Hepatocyte (in vitro differentiated cells): ENCODE data around the gene FAM180A. TPM values are rescaled to one million over a fixed set of nuclear protein-coding genes. Genes with fewer than 3 reads are reported as not detected.

Source experiments
- DNase-seq: peaks from one replicate; pipeline ENCODE4 v3.0.0-alpha.2; 2016; ENCODE audit warnings: low spot score
- H2AFZ ChIP-seq: fragments of 200-600 bp; sonication (generic); 2 replicates; pipeline ENCODE4 v1.6.0; 2016; ENCODE audit warnings: antibody characterized with exemption, mild to moderate bottlenecking
- H3K27ac ChIP-seq: fragments of 200-600 bp; sonication (generic); 2 replicates; pipeline ENCODE4 v1.5.1; 2016; ENCODE audit warnings: mild to moderate bottlenecking
- H3K27me3 ChIP-seq: fragments of 200-600 bp; sonication (generic); 2 replicates; pipeline ENCODE4 v1.6.1; 2016
- H3K36me3 ChIP-seq: fragments of 200-600 bp; sonication (generic); replicated peaks from 2 replicates; pipeline ENCODE4 v1.5.1; 2016; ENCODE audit warnings: low read depth; ENCODE audit not compliant: insufficient read depth
- H3K4me1 ChIP-seq: fragments of 200-600 bp; sonication (generic); 2 replicates; pipeline ENCODE4 v1.5.1; 2016; ENCODE audit warnings: mild to moderate bottlenecking, moderate library complexity; ENCODE audit not compliant: insufficient read depth
- H3K4me2 ChIP-seq: fragments of 200-600 bp; sonication (generic); 2 replicates; pipeline ENCODE4 v1.6.0; 2016
- H3K4me3 ChIP-seq: fragments of 200-600 bp; sonication (generic); 2 replicates; pipeline ENCODE4 v1.5.1; 2016; ENCODE audit warnings: mild to moderate bottlenecking
- H3K79me2 ChIP-seq: fragments of 200-600 bp; sonication (generic); 2 replicates; pipeline ENCODE4 v1.6.0; 2017; ENCODE audit warnings: mild to moderate bottlenecking
- H3K9me2 ChIP-seq: fragments of 200-600 bp; sonication (generic); replicated peaks from 2 replicates; pipeline ENCODE4 v1.6.0; 2017; ENCODE audit warnings: mild to moderate bottlenecking; ENCODE audit not compliant: insufficient read depth
- H3K9me3 ChIP-seq: fragments of 200-600 bp; sonication (generic); 2 replicates; pipeline ENCODE4 v1.5.1; 2016; ENCODE audit warnings: low read depth, mild to moderate bottlenecking
- H4K20me1 ChIP-seq: fragments of 200-600 bp; sonication (generic); 2 replicates; pipeline ENCODE4 v1.6.0; 2016; ENCODE audit warnings: mild to moderate bottlenecking; ENCODE audit not compliant: insufficient read depth, poor library complexity, severe bottlenecking
- EZH2 ChIP-seq: fragments of 200-600 bp; sonication (generic); IDR thresholded peaks from 2 replicates; pipeline ENCODE4 v1.6.1; 2016; ENCODE audit warnings: antibody characterized with exemption, mild to moderate bottlenecking, borderline replicate concordance
- EZH2phosphoT487 ChIP-seq: fragments of 200-600 bp; sonication (generic); IDR thresholded peaks from one replicate; pipeline ENCODE4 v1.6.1; 2018; ENCODE audit warnings: antibody characterized with exemption, mild to moderate bottlenecking, low read depth, moderate library complexity; ENCODE audit not compliant: unreplicated experiment, severe bottlenecking
- WGBS: methylation state at CpG from one replicate; pipeline ENCODE4 v1.1.6; 2016; ENCODE audit warnings: low lambda C conversion rate; ENCODE audit errors: missing lambda C conversion rate; 5-methylcytosine and 5-hydroxymethylcytosine counted together
- polyA plus RNA-seq: library from polyadenylated mRNA; unstranded; fragments of >200 nt; fragmentation: Nextera tagmentation; extraction: Ambion mirVana; gene quantifications from 2 replicates; pipeline ENCODE4 v1.2.1, GENCODE V29; 2016
- total RNA-seq: library from RNA; depleted of rRNA; stranded (reverse); fragments of >200 nt; gene quantifications from 2 replicates; pipeline ENCODE4 v1.2.3, GENCODE V29; 2014
- TF ChIP-seq, protein P1 (sequence below): fragments of 200-600 bp; sonication (generic); IDR thresholded peaks from 2 replicates; pipeline ENCODE4 v1.5.1; 2016; ENCODE audit warnings: antibody characterized with exemption, mild to moderate bottlenecking; ENCODE audit not compliant: poor library complexity

Gene FAM180A
- total and polyA plus RNA-seq, 2 experiments from 2014 or later, result not detected

- no peak overlapping the region for H3K4me3 ChIP-seq
- no peaks in the 10 kb centered on the region for H3K27me3 ChIP-seq
- H4K20me1 ChIP-seq, result no peaks in the 10 kb centered on the region
- peaks cover 5% of the 10 kb centered on the region for H3K4me1 ChIP-seq
- no peaks in the 10 kb centered on the region for H3K79me2 ChIP-seq
- H2AFZ ChIP-seq, result no peak overlapping the region
- DNase-seq, result no peak
- H3K27ac ChIP-seq, result no peak overlapping the region
- WGBS, result 95% methylated on average over 3 of the region's 3 CpGs
- no peaks in the 10 kb centered on the region for H3K9me2 ChIP-seq
- no peak overlapping the region for H3K4me2 ChIP-seq
- no peaks in the 10 kb centered on the region for H3K36me3 ChIP-seq
- TF ChIP-seq EZH2 (no peak), EZH2phosphoT487 (no peak)
- TF ChIP-seq, protein P1, sequence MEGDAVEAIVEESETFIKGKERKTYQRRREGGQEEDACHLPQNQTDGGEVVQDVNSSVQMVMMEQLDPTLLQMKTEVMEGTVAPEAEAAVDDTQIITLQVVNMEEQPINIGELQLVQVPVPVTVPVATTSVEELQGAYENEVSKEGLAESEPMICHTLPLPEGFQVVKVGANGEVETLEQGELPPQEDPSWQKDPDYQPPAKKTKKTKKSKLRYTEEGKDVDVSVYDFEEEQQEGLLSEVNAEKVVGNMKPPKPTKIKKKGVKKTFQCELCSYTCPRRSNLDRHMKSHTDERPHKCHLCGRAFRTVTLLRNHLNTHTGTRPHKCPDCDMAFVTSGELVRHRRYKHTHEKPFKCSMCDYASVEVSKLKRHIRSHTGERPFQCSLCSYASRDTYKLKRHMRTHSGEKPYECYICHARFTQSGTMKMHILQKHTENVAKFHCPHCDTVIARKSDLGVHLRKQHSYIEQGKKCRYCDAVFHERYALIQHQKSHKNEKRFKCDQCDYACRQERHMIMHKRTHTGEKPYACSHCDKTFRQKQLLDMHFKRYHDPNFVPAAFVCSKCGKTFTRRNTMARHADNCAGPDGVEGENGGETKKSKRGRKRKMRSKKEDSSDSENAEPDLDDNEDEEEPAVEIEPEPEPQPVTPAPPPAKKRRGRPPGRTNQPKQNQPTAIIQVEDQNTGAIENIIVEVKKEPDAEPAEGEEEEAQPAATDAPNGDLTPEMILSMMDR, result no peak
- no peaks in the 10 kb centered on the region for H3K9me3 ChIP-seq
Observed at GRCh38 chr7:135717693-135718092, 30.9 kb downstream of the FAM180A start.

- Histone ChIP-seq H2AFZ (no peak overlapping the region), H3K4me3 (no peak overlapping the region), H3K79me2 (no peaks in the 10 kb centered on the region), H3K4me1 (peaks cover 5% of the 10 kb centered on the region), H3K9me2 (no peaks in the 10 kb centered on the region), H3K27ac (no peak overlapping the region), H3K4me2 (no peak overlapping the region), H3K27me3 (no peaks in the 10 kb centered on the region), H4K20me1 (no peaks in the 10 kb centered on the region), H3K36me3 (no peaks in the 10 kb centered on the region), H3K9me3 (no peaks in the 10 kb centered on the region)
- no peak for DNase-seq
- 54% methylated on average over 9 of the region's 9 CpGs for WGBS
- TF ChIP-seq, protein P1, result no peak
- no peak for TF ChIP-seq EZH2phosphoT487
- no peak for TF ChIP-seq EZH2
Observed at GRCh38 chr7:135716677-135717238, 31.9 kb downstream of the FAM180A start.

GRCh38 chr7:135715673-135716072 lies 32.9 kb downstream of the FAM180A start:
- Histone ChIP-seq H3K4me3 (no peak overlapping the region), H4K20me1 (no peaks in the 10 kb centered on the region), H3K79me2 (no peaks in the 10 kb centered on the region), H3K36me3 (no peaks in the 10 kb centered on the region), H3K9me2 (no peaks in the 10 kb centered on the region), H3K4me2 (no peak overlapping the region), H2AFZ (no peak overlapping the region), H3K27ac (no peak overlapping the region), H3K27me3 (no peaks in the 10 kb centered on the region), H3K9me3 (no peaks in the 10 kb centered on the region), H3K4me1 (peaks cover 5% of the 10 kb centered on the region)
- no peak for TF ChIP-seq EZH2phosphoT487
- no peak for TF ChIP-seq EZH2
- TF ChIP-seq, protein P1, result no peak
- no peak for DNase-seq
- WGBS, result 77% methylated on average over 1 of the region's 1 CpG
